ENCODE measurements around the gene C10orf71.

Gene C10orf71

DNA sequence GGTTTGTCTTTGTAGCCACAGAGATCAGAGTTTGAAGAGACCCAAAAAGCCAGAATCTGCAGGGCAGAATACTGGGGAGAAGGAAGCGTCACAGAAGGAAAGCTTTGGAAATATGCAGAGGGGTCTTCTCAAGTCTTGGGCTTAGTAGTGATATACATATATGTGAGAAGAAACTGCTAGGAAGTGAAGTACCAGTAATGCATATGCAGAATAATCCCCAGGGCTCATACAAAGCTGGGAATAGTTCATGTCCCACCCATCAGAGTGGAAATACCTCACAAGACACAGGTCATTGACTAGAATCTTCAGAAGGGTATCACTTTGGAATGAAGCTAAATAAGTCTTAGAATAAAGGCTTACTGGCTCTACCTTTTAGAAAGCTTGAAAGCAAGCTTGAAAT is 39.6 kb downstream of the C10orf71 start:
- no peak for DNase-seq (ENCODE audit: low spot score)

DNA sequence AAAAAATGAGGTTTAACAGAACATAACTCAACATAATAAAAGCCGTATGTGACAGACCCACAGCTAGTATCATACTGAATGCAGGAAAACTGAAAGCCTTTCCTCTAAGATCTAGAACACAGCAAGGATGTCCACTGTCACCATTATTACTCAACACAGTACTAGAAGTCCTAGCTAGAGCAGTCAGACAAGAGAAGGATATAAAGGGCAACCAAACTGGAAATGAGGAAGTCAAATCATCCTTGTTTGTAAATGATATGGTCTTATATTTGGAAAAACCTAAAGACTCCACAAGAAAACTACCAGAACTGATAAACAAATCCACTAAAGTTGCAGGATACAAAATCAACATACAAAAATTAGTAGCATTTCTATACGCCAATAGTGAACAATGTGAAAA is 45.9 kb downstream of the C10orf71 start:
- DNase-seq (ENCODE audit: low spot score) = no peak

DNA sequence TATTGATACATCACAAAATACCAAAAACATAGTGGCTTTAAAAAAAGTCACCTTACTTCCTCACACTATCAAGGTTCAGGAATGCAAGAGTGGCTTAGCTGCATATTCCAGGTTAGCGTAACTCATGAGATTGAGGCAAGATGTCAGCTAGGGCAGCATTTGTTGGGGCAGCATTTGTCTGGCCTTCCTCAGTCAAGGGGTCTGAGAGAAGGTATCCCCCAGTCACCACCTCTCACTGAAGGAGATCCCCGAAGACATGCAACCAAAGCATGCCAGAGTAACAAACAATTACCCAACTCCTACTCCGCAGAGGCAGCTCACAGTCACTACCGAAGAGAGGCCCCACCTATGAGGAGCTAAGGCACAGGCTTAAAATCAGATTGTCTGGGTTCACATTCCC is 48.4 kb downstream of the C10orf71 start:
- no peak for DNase-seq (ENCODE audit: low spot score)

DNA sequence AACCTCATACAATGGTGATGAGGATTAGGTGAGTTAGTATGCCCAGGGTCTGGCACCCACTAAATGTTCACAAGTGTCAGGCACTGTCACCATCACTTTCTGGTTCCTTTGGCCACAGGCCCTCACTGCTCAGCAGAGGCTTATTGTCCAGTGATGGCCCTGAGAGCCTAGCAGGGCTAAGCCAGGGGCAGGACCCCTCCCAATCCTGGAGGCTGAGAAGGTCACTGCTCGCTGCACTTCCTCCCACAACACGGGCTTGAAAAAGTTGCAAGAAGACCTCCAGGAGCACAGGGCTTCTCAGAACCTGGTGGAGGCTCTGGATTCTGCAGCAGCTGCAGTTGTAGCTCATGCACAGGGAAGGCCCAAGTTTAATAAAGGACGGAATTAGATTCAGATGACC is 48.9 kb downstream of the C10orf71 start:
- no peak for DNase-seq (ENCODE audit: low spot score)

DNA sequence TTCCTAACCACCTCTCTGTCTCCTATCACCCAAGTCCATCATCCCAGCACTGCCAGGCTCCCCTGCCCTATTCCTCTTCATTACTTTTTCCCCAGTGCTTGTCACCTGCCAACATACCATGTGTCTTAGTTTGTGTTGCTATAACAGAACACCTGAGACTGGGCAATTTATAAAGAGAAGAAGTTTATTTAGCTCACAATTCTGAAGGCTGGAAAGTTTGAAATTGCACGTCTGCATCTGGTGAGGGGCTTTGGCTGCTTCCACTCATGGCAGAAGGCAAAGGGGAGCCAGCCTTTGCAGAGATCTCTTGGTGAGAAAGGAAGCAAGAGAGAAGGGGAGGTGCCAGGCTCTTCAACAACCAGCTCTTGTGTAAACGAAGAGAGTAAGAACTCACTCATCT is 49.6 kb downstream of the C10orf71 start:
- DNase-seq (ENCODE audit: low spot score) = no peak

DNA sequence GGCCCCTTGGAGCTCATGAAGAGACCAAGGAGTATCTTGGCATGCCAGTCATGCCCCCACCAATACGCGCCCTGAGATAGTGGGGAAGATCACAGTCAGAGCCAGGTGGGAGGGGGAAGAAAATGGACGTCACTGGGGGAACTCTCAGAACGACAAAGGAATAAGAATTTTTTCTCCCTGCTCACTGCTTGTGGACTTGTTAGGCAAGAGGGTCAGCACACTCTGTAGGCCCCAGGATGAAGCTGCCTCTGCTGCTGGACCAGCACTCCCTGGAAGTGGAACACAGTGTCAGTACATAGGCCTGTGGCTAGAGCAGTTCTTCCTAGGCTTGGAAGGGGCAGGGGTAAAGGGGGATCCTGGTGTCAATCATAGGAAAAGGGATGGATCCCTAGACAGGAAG is 50.4 kb downstream of the C10orf71 start:
- no peak for DNase-seq (ENCODE audit: low spot score)

DNA sequence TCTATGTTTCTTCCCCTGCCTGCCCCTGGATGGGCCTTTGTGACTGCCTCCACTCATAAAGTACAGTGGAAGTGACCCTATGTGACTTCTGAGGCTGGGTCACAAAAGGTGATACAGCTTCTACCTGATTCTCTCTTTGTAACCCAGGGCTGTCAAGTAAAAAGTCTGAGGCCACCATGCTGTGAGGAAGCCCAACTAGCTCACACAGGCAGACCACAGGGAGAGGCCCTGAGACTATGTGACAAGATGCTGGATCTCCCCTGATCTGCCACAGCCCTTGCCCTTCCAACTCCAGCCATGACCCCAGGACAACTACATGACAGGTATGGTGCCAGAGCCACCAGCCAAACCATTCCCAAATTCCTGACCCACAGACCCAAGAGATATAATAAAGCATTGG is 51.2 kb downstream of the C10orf71 start:
- DNase-seq (ENCODE audit: low spot score) = no peak

DNA sequence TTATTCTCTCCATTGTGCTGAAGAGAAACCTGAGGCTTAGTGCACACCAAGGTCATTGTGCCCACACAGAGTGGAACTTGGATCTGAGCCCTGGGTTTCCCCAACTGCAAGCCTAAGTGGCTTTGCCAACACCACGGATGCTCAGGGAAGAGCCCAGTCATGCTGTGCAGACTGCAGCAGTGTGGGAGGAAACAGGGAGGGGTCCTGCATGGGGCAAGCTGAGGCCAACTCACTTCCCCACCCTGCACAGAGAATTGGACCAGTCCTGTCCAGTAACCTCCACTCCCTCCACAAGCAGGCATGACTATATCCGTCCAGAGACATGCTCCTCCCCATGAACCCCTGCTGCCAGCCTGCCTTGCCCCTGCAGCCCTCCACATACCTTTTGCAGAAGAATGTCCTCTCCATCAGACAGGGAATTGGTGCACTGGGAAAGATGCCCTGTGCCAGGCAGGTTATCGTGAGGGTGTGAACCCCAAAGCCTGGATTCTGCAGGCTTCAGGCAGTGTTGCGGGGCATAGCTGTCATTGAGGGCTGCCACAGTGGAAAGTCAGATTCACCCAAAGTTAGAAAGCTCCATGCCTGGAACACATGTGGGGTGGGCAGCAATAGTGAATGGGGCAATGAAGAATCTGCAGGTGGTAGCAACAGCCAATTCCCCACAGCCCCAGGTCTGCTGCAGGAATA is 52.0 kb downstream of the C10orf71 start:
- no peak for DNase-seq (ENCODE audit: low spot score)

DNA sequence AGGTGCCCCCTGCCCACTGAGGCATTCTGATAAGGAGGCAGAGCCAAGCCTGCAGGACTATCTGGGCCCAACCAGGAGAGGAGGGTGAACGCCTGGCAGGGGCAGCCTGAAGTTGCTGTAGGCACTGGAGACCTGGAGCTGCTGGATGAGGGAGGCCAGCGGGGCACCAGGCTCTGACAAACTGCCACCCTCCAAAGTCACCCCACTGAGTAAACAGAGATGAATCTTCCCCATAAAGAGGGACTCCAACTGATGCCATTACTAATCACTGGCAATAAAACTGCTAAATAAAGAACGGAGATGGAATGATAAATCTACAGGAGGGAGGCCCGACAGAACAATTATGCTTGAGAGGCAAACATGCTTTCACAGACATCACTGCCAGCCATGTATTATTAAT is 52.7 kb downstream of the C10orf71 start:
- DNase-seq (ENCODE audit: low spot score) = no peak

DNA sequence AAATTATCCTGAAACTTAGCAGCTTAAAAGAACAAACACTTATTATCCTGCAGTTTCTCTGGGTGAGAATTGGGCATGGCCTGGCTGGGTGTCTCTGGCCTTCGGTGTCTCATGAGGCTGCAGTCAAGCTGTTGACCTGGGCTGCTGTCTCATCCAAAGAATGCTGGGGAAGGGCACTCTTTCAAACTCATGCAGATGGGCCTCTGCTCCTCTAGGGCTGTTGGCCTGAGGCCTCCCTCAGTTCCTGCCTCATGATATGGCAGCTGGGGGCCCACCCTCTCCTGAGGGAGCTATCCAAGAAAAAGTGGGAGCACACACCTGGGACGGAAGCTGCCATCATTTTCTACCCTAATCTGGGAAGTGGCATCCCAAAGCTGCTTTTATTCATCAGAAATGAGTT is 53.4 kb downstream of the C10orf71 start:
- DNase-seq (ENCODE audit: low spot score) = no peak

DNA sequence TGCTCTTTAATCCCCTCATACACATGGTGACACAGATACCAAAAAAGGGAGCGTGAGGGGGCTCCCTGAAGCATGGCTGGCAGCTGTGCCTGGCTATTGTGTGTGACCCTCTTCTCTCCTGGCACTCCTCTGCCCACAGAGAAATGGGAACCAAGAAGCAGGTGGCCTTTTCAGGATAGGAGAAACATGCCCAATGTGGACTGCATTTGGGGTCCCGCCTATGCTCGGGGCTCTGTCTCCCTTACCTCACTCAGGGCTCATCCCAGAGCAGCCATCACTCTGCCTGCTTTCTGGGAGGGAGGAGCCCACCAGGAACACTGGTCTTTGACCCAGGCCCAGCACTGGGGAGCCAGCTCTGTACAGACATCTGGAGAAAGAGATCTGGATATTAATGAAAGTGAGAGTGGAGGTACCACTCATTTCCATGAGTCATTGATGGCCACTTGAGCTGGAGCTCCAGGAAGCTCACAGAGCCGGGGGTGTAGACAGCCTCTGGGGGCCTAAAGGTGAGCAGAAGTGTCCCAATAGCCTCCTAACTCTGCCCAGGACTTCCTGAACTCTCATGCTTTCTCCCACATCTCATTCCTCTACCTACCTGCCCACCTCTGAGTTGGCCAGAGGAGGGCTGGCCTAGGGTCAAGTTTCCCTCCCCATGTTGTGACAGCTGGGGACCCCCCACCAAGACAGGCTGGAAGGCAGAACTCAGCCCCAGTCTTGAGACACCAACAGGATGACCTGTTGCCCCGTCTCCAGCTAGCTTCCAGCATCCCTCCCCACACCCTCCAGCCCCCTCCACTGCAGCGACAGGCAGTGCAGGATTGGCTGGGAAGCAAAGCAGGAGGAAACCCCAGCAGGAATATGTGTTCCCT is 54.3 kb downstream of the C10orf71 start:
- DNase-seq (ENCODE audit: low spot score) = no peak

DNA sequence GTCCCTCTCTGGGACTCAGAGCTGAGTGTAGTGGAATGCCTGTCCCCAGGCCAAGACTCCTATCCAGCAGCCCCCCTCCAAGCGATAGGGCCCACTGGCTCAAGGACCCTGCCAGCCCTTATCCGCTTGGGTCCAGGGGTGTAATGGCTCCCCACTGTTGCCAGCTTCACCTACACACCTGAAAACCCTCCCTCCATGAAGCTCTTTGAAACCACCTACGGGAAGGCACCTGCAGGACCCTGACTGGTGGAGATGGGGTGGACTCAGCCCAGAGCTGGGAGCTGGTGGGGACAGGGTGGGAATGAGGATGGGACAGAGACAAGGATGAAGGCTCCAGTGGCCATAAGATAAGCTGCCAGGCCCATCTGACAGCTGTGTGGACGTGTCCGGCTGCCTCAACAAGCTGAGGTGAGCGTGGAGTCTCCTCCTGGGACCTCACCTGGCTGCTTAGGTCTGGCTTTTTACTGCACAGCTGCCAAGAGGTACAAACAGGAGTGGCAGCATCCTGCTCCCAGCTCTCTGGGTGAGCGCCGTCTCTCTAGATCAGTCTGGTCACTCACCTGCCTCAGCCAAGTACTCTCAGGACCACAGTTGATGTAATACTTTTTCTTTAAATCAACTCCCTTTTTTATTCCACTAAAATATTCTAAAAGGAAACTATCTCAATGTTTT is 55.1 kb downstream of the C10orf71 start:
- no peak for DNase-seq (ENCODE audit: low spot score)

DNA sequence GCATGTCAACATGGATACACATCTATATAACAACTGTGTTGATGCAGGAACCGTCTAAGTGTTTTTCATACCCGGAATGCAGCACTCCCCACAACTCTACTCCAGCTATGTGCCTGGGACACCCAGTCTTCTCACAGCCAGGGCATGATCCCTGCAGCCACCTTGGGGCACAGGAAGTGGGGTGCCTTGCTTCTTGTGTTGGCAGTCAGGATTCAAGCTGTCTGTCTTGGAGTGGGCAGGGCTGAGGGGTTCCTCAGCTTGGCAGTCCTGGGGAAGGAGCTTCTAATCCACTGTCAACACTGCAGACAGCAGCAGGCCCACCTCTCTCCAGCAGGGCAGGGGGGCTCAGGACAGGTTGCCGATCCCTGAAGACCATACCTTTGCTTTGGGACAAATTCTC is 55.6 kb downstream of the C10orf71 start:
- DNase-seq (ENCODE audit: low spot score) = no peak

DNA sequence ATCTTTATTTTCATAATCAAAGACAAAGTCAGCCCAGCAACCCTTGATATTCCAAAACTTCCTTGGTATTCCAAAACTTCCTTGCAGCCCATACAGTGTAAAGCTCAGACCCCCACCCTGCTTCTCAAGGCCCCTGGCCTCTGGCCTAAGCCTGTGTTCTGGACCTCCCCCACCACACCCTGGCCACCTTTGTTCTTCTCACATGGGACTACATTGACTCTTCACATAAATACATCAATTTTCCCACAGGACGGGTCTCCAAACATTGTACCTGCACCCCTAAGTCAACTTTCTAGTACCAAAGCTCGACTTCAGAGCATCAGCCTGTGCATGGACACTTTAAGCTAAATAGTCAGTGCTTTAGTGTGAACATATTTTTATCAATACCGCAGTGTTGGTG is 56.3 kb downstream of the C10orf71 start:
- no peak for DNase-seq (ENCODE audit: low spot score)

DNA sequence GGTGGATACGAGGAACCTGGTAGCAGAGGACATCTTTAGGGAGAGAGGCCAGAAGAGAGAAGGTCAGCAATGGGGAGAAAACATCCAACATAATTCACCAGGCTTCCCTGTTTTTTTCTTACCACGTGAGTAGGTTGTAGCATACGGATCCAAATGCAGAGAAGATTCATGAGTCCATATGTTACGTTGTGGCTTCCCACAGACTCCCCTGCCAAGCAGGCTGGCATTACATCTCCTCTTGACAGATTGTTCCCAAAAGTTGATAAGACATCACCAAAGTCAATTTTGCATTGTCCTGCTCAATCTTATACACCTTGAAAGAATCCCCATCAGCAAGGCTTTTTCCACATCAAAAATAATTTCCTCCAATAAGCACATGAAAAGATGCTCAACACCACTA is 57.2 kb downstream of the C10orf71 start:
- no peak for DNase-seq (ENCODE audit: low spot score)

DNA sequence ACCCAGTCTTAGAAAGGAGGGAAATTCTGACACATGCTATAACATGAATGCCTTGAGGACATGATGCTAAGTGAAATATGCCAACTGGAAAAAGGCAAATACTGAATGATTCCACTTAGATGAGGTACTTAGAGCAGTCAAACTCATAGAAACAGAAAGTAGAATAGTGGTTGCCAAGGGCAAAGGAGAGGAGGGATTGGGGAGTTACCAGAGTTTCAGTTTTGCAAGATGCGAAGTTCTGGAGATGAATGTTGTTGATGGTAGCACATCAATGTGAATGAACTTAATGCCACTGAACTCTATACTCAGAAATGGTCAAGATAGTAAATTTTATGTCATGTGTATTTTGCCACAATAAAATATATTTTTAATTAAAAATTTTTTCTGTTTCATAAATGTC is 58.0 kb downstream of the C10orf71 start:
- no peak for DNase-seq (ENCODE audit: low spot score)

DNA sequence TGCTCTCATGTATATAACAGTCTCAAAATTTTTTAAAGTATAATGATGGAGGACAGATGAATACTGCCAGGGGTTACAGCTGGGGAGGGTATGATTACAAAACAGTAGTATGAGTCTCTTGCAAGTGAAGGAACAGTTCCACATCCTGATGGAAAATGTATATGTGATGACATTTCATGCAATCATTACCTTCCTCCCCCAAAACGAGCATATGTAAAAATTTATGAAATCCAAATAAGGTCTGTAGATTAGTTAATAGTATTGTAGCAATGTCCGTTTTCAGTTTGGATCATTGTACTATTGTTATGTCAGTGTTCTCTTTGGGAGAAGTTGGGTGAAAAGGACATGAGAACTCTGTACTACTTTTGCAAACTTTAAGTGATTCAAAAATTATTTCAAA is 58.9 kb downstream of the C10orf71 start:
- DNase-seq (ENCODE audit: low spot score) = no peak

DNA sequence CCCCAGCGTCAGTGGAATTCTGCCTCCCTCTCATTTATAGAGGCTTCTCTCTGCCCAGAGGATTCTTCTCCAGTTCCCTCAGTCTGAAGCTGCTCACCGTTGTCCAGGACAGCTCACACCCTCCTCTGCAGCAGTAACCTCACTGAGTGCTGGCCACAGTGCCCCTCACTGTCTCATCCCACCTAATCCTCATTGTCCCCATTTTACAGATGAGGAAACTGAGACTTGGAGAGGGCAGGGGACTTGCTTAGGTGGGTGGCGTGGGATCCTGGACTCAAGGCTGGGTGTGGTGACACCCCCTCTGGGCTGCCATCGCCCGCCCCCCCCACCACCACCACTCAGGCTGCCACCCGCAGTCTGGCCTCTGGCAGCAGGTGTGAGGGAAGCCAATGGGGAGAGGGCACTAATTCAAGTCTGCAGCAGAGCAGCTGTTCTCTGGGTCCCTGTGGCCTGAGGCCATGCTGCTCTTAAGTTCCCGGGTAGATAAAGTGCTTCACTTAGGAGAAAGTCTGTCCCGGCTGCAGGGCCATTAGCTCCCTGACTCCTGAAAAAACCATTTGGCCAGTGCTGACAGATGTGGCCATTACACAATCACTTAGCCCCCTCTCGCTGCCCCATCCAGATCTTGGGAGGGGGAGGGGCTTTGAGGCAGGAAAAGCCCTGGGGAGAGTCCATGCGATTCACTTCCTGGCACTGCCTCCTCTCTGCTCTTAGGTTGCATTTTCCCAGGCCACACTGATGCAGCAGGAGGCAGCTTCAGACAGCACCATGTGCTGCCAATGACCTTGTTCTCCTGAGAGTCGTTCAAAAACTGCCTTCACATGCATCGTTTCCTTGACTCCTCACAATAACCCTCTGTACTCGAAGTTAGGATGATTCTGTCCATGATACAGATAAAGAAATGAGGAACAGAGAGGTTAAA is 60.6 kb downstream of the C10orf71 start:
- DNase-seq (ENCODE audit: low spot score) = no peak

DNA sequence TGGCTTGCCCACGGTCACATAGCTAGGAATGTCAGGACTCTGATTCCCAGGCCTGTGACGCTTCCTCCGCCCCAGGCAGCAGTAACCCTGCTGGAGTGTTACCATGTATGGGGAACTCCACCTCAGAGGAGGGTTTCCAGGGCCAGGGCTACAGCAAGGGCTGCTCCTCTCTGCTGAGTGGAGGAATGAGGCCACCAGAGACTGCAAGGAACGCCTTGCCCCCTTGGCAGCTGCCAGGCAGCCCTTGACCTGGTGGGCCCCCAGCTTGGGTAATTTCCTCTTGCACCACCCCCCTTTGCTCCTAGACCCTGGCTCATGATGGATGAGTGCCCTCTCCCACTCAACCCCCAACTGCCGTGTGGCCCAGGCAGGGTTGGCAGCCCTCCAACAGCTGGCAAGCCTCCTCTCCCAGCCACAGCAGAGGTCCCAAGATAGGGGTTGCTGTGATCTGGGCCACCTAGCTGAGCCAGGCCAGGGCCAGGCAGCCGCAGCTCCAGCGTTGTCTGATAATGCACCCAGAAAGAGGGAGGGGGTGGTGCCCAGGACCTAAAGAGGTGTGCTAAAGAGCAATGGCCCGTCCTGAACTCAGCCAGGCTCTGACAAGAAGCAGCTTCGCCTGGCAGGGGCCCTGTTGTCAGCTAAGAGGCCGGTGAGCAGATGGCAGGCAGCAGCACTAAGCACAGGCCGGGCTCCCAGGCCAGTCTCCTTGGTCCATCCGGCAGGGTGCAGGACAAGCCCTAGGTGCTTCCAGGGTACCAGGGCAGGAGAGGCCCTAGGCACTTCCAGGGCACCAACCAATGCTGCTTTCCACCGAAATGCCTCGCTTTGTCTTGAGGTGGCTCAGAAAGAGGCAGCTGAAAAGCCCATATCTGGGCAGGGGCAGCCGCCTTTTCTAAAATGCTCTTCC is 61.6 kb downstream of the C10orf71 start:
- DNase-seq (ENCODE audit: low spot score) = no peak

DNA sequence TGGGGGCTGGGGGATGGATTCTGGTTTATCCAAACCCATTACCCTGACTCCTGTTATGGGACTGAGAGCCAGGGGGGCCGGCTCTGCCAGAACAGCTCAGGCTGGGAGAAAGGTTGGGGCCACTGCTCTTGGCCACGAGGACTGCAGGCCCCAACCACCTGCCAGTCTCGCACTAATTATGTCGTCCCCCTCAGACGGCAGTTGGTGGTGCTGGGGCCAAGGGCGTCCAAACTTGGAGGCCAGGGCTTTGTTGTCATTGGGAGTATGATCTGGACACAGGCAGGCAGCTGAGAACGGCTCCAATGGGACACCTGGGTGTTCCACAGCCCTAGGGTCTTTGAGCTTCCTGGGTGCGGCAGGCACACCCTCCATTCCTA is 62.2 kb downstream of the C10orf71 start:
- DNase-seq (ENCODE audit: low spot score) = no peak

All from LoVo (cell line).